NCI-H748 treated with DMSO at 0.1 percent for 48 hours (cell line): ENCODE measurements around the gene UBE2L6.
"Not testable (repeated sequence)": the region's sequence is repeated elsewhere in the genome, so short reads cannot be mapped to it uniquely, and the experiment has no call there.

Experiments used
- DNase-seq: peaks from one replicate; lab custom pipeline; 2025; lab: John Stamatoyannopoulos, UW

Gene UBE2L6

DNA sequence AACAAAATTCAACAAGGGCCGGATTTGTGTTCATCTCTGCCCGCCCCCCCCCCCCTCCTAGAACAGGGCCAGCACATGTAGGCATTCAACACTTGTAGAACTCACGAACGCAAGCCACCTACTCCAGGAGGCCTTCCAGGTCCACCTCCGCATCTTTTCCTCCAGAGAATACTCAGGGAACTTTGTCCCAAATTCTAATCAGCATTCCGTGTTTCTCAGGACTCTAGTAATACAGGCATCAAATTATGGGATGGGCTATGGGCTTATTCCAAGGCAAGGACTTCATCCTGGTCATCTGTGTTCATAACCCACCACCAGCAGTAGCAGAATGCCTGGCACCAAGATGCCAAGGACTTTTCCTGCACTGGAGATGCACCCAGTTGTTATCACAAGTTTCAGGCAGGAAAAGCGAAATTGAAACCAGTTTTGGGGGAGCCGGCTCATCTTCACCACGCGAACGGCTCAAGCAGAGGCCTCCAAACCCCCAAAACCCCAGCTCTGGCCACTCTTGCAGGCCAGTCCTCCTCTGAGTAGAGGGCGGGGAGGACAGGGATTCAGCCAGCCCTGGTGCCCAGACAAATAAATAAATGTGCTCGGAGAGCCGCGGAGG lies 462 bp downstream of the UBE2L6 start:
- DNase-seq: no peak

DNA sequence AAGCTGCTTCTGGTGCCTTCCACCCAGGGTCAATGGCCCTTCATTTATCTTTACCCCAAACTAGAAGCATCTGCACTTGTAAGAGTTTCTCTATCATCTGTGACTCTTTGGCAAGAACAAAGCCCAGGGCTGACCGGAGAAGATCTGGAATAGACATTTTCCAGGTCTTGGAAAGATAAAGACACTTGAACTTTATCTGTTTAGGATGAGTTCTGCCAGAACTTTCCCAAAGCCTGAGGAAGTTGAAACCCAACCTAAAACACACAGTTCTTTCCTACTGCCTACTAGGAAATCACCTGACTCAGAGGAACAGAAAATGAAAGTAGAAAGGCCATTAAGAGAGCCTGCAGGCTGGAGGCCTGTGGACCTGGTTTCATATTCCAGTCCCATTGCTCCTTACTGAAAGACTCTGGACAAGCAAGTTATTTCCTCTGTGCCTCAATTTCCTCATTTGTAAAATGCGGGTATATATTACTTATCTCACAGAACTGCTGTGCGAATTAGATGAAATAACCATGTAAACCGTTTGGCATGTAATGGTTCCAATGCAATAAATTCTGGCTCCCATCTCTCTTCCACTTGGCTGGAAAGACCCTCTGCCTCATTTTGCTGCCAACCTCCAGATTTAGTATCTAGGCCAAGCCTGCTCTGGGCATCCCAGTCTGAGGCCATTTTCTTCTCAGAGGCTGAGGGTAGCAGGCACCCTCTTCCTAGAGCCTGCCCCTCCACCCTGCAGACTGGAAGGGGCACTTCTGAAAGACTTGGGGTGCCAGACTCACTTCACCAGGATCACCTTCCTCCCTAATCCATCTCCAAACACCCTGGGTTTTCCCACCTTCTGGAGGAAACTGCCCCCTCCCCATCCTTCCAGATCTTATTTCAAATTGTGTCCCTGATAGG lies 1.2 kb downstream of the UBE2L6 start:
- DNase-seq: no peak

DNA sequence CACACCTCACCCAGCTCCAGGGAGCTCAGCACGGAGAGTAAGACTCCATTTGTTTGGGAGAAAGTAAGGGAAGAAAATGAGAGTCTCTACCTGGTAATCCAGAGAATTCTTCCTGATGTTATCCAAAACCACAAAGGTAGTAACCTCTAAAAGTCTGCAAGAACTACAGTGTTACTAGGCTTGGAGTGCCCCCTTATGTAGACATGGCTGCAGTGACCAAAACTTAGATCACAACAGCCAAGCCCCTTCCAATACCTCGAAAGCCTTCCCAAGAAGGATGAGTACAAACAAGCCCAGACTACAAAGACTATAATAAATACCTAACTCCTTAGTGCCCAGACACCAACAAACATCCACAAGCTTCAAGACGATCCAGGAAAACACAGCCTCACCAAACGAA lies 4.9 kb downstream of the UBE2L6 start:
- DNase-seq: no peak

DNA sequence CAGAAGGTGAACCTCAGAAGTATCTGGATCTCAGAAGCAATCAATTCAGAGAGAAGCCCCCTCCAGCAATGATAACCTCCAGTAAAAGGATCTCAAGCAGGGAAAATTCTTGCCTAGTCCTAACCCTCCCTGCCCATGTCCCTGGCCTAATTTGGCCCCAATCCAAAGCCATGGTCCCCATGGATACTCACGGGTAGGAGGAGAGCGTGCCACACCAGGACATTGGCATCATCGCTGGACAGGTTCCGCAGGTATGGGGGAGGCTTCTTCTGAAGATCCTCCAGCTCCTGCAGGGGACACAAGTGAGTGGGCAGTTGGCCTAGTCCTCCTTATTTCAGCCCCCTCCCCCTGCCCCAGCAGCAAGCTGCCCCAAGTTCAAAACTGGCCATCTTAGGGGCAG lies 7.3 kb downstream of the UBE2L6 start:
- DNase-seq: no peak

DNA sequence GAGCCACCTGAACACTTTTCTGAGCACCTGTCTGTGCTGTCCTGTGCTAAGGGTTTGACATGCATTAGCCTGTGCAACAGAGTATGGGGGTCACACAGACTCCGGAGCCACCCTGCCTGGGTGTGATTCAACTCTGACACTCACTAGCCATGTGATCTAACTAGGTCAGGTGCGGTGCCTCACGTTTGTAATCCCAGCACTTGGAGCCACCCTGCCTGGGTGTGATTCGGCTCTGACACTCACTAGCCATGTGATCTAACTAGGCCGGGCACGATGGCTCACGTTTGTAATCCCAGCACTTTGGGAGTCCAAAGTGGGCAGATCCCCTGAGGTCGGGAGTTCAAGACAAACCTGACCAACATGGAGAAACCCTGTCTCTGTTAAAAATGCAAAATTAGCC lies 11.4 kb downstream of the UBE2L6 start:
- no peak for DNase-seq

DNA sequence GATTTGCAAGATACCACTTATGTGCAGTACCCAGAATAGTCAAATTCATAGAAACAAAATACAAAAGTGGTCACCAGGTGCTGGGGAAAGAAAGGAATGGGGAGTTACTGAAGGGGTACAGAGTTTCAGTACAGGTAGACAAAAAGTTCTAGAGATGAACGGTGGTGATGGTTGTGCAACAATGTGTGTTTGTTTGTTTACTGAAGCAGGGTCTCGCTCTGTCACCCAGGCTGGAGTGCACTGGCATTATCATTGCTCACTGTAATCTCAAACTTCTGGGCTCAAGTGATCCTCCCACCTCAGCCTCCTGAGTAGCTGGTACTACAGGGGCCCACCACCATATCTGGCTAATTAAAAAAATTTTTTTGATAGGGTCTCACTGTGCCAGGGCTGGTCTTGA lies 12.1 kb downstream of the UBE2L6 start:
- DNase-seq: no peak

DNA sequence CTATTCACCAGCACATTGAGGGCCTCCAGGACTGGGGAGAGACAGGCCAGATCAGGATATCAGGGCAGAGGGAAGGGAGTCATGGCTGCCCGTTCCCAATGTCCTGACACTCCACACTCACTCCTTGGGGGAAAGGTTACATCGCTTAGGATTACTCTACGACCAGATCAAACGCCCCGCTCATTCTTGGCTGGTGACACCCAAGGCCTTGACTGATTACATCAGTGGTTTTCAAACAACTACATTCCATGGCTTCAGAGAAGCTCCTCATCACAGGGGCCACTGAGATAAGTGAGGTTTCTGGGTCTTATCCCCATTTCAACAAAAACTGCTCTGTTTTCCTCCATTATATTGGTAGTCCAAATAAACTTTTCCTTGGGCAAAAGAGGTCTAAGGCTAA lies 15.0 kb downstream of the UBE2L6 start:
- DNase-seq: no peak

DNA sequence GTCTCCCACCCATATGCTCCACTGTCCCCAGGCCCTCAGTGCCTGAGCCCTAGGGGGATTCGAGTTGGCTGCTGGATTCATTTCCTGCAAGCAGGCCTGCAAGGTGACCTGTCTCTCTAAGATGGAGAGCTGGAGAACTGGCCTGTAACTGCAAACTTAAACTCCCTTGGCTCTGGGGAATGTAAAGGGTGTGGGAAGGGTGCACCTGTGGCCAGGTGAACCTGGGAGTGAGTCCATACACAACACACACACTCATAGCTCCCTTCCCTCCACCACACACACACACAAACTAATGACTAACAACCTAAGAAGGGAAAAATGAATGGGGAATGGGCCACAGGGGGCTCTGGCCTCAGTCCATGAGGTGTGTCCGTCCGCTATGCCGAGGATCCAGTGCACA lies 15.5 kb downstream of the UBE2L6 start:
- no peak for DNase-seq

DNA sequence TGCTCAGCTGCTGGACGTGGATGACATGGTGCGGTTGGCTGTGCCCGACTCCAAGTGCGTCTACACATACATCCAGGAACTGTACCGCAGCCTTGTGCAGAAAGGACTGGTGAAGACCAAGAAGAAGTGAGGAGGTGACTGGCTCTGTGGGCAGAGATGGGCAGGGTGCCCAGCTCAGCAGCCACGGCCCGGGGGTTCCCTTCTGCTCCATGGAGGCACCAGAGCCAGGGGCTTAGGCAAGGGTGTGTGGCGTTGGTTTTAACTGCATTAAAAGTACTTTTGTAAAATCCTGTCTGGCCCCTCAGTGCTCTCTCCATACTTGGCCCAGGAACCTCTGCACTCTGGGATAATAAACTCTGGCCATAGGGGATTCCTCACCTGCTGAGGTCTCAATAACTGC lies 17.5 kb downstream of the UBE2L6 start:
- no peak for DNase-seq

DNA sequence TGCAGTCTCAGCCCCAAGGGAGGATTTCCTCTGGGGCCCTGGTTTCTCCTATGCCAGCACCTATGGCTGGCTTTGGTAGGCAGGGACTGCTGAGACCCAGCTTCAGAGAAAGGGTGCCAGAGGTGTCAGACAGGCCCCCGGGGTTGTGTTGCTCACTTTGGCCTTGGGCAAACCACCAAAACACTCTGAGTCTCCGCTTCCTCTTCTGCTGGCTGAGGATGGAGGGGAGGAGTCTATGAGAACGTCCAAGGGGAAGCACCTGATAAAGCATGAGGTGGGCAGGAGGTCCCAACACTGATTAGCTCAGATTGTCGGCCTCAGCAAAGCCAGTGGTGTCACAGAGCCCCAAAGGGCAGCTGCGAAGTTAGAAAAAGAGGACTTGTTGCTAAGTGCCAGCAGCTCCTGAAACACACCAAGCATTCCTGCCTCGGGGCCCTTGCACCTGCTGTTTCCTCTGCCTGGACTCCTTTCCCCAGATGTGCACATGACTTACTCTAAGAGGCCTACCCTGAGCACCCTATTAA lies 19.6 kb downstream of the UBE2L6 start:
- no peak for DNase-seq

DNA sequence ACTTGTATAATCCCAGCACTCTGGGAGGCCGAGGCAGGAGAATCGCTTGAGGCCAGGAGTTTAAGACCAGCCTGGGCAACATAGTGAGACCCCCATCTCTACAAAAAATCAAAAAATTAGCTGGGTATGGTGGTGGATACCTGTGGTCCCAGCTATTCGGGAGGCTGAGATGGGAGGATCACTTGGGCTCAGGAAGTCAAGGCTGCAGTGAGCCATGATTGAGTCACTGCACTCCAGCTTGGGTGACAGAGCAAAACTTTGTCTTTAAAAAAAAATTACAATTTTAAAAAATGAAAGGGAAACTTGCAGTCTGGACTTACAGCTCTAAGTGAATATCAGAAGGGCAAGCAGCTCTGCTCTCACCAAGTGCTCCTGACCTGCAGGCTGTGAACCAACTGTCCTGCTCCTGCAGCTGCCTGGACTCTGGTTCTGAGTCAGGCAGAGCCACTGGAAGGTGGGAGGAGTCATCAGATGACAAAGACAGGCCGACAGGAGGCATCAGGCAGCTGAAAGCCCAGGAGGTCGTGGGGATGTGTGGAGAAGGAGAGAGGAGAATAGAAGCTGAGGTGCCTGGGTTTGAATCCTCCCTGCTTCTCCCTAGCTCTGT lies 20.5 kb downstream of the UBE2L6 start:
- no peak for DNase-seq

DNA sequence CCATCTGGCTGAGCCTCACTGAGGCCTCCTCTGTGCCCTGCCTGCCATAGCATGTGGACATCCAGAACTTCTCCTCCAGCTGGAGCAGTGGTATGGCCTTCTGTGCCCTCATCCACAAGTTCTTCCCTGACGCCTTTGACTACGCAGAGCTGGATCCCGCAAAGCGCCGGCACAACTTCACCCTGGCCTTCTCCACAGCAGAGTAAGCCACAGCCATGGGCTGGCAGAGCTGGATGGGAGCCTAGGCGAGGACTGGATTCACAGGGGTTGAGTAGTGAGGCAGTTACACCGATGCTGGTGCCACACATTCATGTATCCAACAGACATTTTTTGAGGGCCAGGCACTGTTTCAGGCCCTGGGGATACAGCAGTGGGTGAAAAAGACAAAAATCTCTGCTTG lies 21.0 kb downstream of the UBE2L6 start:
- no peak for DNase-seq

DNA sequence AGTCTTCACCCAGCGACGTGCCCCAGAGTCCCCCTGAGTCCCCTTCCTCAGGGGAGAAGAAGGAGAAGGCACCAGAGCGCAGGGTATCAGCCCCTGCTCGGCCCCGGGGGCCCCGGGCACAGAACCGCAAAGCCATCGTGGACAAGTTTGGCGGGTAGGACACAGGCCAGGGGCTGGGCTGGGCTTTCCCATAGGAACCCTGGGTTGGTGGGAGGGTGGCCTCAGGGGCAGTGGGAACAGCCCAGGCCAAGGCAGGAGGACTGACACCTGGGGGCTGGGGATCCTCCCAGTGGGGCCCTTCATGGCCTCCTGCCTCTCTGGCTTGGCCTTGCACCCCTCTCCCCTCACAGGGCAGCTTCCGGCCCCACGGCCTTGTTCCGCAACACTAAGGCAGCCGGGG lies 21.6 kb downstream of the UBE2L6 start:
- no peak for DNase-seq

DNA sequence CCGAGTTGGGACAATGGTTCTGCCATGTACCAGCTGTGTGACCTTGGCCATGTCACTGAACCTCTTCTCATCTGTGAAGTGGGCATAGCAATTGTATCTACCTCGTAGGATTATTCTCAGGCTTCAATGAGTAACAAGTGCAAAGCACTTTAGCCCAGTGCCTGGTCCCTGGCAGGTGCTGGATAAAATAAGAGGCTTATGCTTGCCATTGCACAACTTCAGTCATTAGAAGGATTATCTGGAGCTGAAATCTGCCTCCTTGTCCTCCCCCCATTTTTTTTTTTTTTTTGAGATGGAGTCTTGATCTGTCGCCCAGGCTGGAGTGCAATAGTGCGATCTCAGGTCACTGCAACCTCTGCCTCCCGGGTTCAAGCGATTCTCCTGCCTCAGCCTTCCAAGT lies 22.9 kb downstream of the UBE2L6 start:
- no peak for DNase-seq

DNA sequence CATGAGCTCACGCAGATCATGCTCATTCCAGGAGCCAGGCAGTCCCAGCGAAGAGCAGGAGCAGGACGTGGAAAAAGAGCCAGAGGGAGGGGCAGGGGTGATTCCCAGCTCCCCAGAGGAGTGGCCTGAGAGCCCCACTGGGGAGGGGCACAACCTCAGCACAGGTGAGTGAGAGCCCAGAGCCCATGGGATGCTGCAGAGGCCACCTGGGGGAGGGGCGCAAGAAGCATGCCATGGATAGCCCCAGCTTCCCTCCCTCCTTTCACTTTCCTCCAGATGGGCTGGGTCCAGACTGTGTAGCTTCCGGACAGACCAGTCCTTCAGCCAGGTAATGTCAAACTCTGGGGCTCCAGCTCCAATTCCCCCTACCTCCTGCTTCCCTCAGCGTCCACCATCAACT lies 23.9 kb downstream of the UBE2L6 start:
- no peak for DNase-seq

DNA sequence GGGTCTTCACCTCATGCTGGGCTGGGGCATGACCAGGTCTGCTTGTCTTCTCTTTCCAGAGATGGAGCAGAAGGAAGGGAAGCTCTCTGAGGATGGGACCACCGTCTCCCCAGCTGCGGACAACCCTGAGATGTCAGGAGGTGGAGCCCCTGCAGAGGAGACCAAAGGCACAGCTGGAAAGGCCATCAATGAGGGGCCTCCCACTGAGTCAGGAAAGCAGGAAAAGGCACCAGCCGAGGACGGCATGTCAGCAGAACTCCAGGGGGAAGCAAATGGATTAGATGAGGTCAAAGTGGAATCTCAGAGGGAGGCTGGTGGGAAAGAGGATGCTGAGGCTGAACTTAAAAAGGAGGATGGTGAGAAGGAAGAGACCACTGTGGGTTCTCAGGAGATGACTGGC lies 24.9 kb downstream of the UBE2L6 start:
- no peak for DNase-seq

DNA sequence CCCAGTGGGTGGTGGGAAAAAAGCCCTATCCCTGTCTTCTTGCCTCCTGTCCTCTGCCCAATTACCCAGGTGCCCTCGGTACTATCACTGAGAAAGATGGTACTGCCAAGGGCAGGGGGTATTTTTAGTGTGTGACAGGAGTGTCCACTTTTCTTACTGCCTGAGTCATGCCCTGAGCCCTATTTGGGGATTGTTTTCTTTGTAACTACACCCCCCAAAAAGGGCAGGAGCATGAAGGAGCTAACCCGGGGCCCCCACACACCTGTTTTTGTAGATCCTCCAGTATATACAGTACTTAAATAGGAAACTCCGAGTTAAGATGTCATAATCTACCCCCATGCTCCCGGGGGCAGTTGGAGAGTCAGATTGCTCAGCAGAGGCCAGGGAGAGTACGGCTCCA lies 26.3 kb downstream of the UBE2L6 start:
- DNase-seq: no peak

DNA sequence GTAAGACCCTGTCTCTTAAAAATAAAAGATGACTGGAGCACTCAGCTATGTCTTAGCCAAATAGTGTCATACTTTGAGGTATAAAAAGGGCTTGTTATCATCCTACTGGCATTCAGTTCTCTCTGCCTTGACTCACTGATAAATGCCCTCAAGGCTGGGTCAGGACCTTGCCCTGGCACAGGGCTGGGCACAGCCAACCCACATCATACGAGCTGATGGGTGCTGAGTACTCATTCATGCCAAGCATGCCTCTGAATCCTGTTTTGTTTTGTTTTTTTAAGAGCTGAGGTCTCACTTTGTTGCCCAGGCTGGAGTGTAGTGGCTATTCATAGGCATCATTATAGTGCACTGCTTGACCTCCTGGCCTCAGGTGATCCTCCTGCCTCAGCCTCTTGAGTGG lies 28.1 kb downstream of the UBE2L6 start:
- no peak for DNase-seq

DNA sequence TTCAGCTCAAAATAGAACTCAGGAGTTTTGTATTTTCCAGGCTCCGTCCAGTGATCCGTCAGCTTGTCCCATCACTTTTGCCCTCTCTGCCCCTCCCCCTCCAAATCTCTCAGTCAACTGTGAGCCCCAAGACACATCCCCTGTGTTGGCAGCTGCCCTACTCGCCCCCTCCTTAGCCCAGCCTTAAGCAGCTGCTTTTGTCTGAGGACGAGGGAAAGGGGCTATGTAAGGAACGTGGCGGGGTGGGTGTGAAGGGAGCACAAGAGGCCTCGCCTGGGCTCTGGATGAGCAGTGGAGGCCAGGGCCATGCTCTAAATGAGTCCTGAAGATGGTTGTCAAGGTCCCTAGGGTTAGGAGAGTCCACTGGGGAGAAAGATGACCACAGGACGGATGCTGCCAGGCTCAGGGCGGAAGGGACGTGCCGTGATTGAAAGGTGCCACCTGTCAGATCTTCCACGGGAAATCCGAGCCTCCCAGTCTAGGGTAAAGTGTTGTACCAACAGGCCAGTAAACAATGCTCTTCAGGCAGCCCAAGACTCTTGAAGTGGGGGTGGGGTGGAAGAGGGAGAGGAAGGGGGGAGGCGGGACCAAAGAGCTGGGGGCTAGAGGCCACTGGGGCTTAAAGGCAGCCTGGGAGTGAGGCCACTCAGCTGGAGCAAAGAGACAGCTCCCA lies 30.4 kb downstream of the UBE2L6 start, which contains the start of gene SMTNL1:
SMTNL1 (plus strand) TSS at position 649 of the 673 bp plus-strand sequence. CDS start 5,048 bp downstream, outside the sequence.
- DNase-seq: no peak

DNA sequence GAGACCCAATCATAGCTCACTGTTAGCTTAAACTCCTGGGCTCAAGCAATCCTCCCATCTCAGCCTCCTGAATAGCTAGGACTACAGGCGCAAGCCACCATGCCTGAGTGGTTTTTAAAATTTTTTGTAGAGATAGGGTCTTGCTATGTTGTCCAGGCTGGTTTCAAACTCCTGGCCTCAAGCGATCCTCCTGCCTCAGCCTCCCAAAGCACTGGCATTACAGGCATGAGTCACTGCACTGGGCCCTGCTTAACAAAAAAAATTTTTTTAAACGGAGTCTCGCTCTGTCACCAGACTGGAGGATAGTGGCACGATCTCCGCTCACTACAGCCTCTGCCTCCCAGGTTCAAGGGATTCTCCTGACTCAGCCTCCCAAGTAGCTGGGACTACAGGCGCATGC lies 33.0 kb downstream of the UBE2L6 start:
- not testable (repeated sequence) for DNase-seq

DNA sequence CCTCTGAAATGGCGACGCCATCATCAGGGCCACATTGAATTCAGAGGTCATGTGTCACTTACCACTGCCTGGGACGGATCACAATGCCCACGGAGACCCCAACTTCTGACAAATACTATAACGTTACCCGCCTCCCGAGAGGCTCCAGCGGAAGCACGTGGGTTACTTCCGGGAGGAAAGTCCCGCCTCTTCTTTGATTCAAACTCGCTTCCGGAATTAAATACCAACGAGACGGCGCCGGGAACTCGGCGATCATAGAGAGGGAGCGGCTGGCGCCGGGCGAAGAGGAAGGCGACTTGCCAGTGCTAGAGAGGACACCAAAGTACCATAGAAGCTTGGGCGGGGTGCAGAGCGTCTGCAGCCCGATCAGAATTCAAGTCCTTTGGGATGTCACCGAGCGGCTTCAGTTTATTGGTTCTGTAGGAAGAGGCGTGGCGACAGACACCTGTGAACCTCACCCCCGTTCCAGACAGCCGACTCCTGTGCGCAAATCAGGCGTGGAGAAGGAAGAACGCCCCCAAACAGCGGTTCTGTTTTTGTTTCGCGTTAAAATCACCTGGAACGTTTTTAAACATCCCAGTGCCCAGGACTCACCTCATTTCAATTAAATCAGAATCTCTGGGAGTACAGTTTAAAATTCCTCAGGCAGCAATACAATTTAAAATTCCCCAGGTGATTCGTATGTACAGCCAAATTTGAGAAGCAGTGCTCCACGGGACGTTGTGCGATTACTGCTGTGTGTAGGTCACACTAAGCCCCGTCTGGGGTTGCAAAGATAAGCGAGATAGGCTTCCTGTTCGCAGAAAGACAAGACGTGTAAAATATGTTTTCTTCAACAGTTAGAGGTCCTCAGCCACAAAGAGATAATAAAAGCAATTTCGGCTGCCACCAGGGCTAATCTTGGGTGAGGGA lies 36.6 kb downstream of the UBE2L6 start, which contains the start of gene TIMM10:
TIMM10 (minus strand) TSS at position 159 of the 912 bp plus-strand sequence. CDS start 565 bp downstream, outside the sequence.
- DNase-seq: peak; percentile 97
